HepG2 (cell line): Measurements from ENCODE around the gene NOA1. TPM values are rescaled to one million over a fixed set of nuclear protein-coding genes. Genes with fewer than 3 reads are reported as not detected.
A peak's percentile ranks its signal among the peaks of the same experiment; 100 is the strongest.

Experiments
- ARNT2 ChIP-seq: sonication (generic); formaldehyde crosslinking; IDR thresholded peaks from 2 replicates; pipeline ENCODE4 v1.8.0; 2022; ENCODE audit warnings: mild to moderate bottlenecking, low read depth, missing genetic modification reagents, moderate library complexity
- ATF7-NPFF ChIP-seq: sonication (generic); formaldehyde crosslinking; IDR thresholded peaks from 2 replicates; pipeline ENCODE4 v1.8.1; 2023; ENCODE audit warnings: mild to moderate bottlenecking, low read depth, missing genetic modification reagents, moderate library complexity
- CBX2 ChIP-seq, 2 experiments: fragments of 200-600 bp in 1 of 2; sonication (generic); formaldehyde crosslinking in 1 of 2; IDR thresholded peaks; 2 replicates each; pipeline versions ENCODE4 v1.7.0 to v1.8.1; 2018 to 2022; ENCODE audit warnings: low read depth in 2 of 2, low read length in 1 of 2, mild to moderate bottlenecking in 1 of 2, missing genetic modification reagents in 1 of 2
- CREM ChIP-seq, 2 experiments: sonication (generic) in 1 of 2; formaldehyde crosslinking in 1 of 2; IDR thresholded peaks; 2 replicates each; pipeline versions ENCODE4 v1.4.0 to v1.6.1; 2016 to 2020; ENCODE audit warnings: antibody characterized with exemption in 1 of 2, mild to moderate bottlenecking in 1 of 2, missing genetic modification reagents in 1 of 2
- FOXM1 ChIP-seq: sonication (generic); formaldehyde crosslinking; IDR thresholded peaks from 2 replicates; pipeline ENCODE4 v1.5.0; 2020; ENCODE audit warnings: missing genetic modification reagents
- HMG20A ChIP-seq: IDR thresholded peaks from 2 replicates; pipeline ENCODE4 v1.6.1; 2016; ENCODE audit warnings: borderline replicate concordance
- MATR3 ChIP-seq: sonication (generic); formaldehyde crosslinking; IDR thresholded peaks from 2 replicates; pipeline ENCODE4 v1.4.0; 2020; ENCODE audit warnings: missing genetic modification reagents
- MIXL1 ChIP-seq: IDR thresholded peaks from 2 replicates; pipeline ENCODE4 v1.6.1; 2016
- MTF1 ChIP-seq: sonication (generic); formaldehyde crosslinking; IDR thresholded peaks from 2 replicates; pipeline ENCODE4 v1.5.0; 2020; ENCODE audit warnings: missing genetic modification reagents
- PAWR ChIP-seq: sonication (generic); formaldehyde crosslinking; IDR thresholded peaks from 2 replicates; pipeline ENCODE4 v1.4.0; 2020; ENCODE audit warnings: missing genetic modification reagents, mild to moderate bottlenecking, borderline replicate concordance
- SP4 ChIP-seq: sonication (generic); formaldehyde crosslinking; IDR thresholded peaks from 2 replicates; pipeline ENCODE4 v1.8.1; 2023; ENCODE audit warnings: mild to moderate bottlenecking, missing genetic modification reagents
- SSRP1 ChIP-seq: IDR thresholded peaks from 2 replicates; pipeline ENCODE4 v1.6.1; 2016; ENCODE audit warnings: control low read depth
- ZNF672 ChIP-seq: sonication (generic); formaldehyde crosslinking; IDR thresholded peaks from 2 replicates; pipeline ENCODE4 v1.8.1; 2022; ENCODE audit warnings: missing genetic modification reagents
- polyA plus RNA-seq, 8 experiments: library from polyadenylated mRNA; depleted of rRNA in 3 of 8; stranded (reverse) in 7 of 8; unstranded in 1 of 8; fragments of >200 nt; fragmentation: Illumina TruSeq in 4 of 8; extraction: Trizol in 4 of 8; gene quantifications; 2 replicates each; pipeline versions ENCODE4 v1.2.1 to v1.2.3, GENCODE V29; 2011 to 2016; ENCODE audit warnings: low read depth in 4 of 8, missing spikeins in 1 of 8, mixed read lengths in 1 of 8; ENCODE audit not compliant: insufficient read depth in 1 of 8
- total RNA-seq, 5 experiments: library from RNA; depleted of rRNA; stranded (reverse); fragments of >200 nt; fragmentation: Illumina TruSeq; extraction: Trizol; gene quantifications; 2 replicates each; pipeline ENCODE4 v1.2.3, GENCODE V29; 2016; ENCODE audit warnings: low read depth in 1 of 5
- TF ChIP-seq, protein P1 (sequence below): sonication (generic); formaldehyde crosslinking; IDR thresholded peaks from 2 replicates; pipeline ENCODE4 v1.4.0; 2020; ENCODE audit warnings: missing genetic modification reagents, mild to moderate bottlenecking, borderline replicate concordance
- TF ChIP-seq, protein P2 (sequence below): sonication (generic); formaldehyde crosslinking; IDR thresholded peaks from 2 replicates; pipeline ENCODE4 v1.5.0; 2020; ENCODE audit warnings: missing genetic modification reagents
- TF ChIP-seq, protein P3 (sequence below): sonication (generic); formaldehyde crosslinking; IDR thresholded peaks from 2 replicates; pipeline ENCODE4 v1.5.1; 2020; ENCODE audit warnings: mild to moderate bottlenecking, moderate library complexity, missing genetic modification reagents
- TF ChIP-seq, protein P4 (sequence below): sonication (generic); formaldehyde crosslinking; IDR thresholded peaks from 2 replicates; pipeline ENCODE4 v1.5.0; 2020; ENCODE audit warnings: missing genetic modification reagents, mild to moderate bottlenecking, borderline replicate concordance
- TF ChIP-seq, protein P5 (sequence below): sonication (generic); formaldehyde crosslinking; IDR thresholded peaks from 2 replicates; pipeline ENCODE4 v1.4.0; 2020; ENCODE audit warnings: mild to moderate bottlenecking, missing genetic modification reagents
- TF ChIP-seq, protein P6 (sequence below): sonication (generic); formaldehyde crosslinking; conservative IDR thresholded peaks from 2 replicates; pipeline ENCODE4 v1.4.0; 2020; ENCODE audit warnings: mild to moderate bottlenecking, missing genetic modification reagents, moderate library complexity

The NOA1 gene
- total and polyA plus RNA-seq, 2 of the 13 experiments (the other 11 are each of a cell fraction or from before 2014, with no cell fraction given), result 17.3 to 19.0 TPM

DNA sequence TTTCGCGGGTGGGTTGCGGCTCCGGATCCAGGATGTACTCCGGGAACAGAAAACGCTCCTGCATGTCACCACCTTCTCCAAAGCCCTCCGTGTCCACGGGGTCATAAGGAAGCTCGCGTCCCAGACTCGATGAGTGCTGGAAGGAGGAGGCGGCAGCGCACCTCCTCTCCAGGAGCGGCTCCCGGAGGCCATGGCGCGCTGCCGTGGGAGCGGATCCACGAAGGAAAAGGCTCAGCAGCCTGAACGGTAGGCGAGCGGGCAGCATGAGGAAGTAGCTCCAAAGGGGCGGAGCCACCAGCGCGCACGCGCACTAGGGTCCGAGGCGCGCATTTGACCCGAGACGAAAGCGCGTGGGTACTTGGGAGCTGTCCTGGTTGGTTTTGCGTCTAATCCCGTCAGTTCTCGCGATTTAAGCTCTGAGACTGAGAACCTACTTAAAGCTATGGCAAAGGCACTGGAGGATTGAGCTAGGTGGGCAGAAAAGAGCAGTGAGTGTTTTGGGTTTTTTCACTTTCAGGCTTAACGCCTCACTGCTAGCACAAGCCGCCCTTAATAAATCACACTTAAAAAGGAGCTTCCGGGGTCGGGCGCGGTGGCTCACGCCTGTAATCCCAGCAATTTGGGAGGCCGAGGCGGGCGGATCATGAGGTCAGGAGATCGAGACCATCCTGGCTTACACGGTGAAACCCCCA, at the start of gene NOA1 (continued):
- TF ChIP-seq, protein P1, sequence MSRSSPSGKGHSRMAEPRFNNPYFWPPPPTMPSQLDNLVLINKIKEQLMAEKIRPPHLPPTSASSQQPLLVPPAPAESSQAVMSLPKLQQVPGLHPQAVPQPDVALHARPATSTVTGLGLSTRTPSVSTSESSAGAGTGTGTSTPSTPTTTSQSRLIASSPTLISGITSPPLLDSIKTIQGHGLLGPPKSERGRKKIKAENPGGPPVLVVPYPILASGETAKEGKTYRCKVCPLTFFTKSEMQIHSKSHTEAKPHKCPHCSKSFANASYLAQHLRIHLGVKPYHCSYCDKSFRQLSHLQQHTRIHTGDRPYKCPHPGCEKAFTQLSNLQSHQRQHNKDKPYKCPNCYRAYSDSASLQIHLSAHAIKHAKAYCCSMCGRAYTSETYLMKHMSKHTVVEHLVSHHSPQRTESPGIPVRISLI, result no peak
- TF ChIP-seq SP4 (CRISPR knock-in tag) (no peak), ZNF672 (no peak), HMG20A (CRISPR knock-in tag) (no peak), FOXM1 (CRISPR knock-in tag) (no peak), SSRP1 (no peak), CBX2 (IDR thresholded peaks at IDR 0.05; ENCODE audit: low read depth, low read length) (no peak), CBX2 (CRISPR knock-in tag; IDR thresholded peaks at IDR 0.05; ENCODE audit: low read depth) (no peak), PAWR (CRISPR knock-in tag) (no peak), CREM (IDR thresholded peaks at IDR 0.05) (peak; percentile 72), CREM (CRISPR knock-in tag; IDR thresholded peaks at IDR 0.05) (no peak), MATR3 (CRISPR knock-in tag) (no peak), ATF7-NPFF (CRISPR knock-in tag) (0 out of 2 replicates have a peak, but pooled peaks have one; percentile 33), MIXL1 (CRISPR knock-in tag) (no peak), ARNT2 (CRISPR knock-in tag) (no peak), MTF1 (CRISPR knock-in tag) (no peak)
- TF ChIP-seq, protein P2, sequence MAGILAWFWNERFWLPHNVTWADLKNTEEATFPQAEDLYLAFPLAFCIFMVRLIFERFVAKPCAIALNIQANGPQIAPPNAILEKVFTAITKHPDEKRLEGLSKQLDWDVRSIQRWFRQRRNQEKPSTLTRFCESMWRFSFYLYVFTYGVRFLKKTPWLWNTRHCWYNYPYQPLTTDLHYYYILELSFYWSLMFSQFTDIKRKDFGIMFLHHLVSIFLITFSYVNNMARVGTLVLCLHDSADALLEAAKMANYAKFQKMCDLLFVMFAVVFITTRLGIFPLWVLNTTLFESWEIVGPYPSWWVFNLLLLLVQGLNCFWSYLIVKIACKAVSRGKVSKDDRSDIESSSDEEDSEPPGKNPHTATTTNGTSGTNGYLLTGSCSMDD, result no peak
- TF ChIP-seq, protein P3, sequence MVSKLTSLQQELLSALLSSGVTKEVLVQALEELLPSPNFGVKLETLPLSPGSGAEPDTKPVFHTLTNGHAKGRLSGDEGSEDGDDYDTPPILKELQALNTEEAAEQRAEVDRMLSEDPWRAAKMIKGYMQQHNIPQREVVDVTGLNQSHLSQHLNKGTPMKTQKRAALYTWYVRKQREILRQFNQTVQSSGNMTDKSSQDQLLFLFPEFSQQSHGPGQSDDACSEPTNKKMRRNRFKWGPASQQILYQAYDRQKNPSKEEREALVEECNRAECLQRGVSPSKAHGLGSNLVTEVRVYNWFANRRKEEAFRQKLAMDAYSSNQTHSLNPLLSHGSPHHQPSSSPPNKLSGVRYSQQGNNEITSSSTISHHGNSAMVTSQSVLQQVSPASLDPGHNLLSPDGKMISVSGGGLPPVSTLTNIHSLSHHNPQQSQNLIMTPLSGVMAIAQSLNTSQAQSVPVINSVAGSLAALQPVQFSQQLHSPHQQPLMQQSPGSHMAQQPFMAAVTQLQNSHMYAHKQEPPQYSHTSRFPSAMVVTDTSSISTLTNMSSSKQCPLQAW, result peak; percentile 64
- TF ChIP-seq, protein P4, sequence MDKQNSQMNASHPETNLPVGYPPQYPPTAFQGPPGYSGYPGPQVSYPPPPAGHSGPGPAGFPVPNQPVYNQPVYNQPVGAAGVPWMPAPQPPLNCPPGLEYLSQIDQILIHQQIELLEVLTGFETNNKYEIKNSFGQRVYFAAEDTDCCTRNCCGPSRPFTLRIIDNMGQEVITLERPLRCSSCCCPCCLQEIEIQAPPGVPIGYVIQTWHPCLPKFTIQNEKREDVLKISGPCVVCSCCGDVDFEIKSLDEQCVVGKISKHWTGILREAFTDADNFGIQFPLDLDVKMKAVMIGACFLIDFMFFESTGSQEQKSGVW (CRISPR knock-in tag), result no peak
- TF ChIP-seq, protein P5, sequence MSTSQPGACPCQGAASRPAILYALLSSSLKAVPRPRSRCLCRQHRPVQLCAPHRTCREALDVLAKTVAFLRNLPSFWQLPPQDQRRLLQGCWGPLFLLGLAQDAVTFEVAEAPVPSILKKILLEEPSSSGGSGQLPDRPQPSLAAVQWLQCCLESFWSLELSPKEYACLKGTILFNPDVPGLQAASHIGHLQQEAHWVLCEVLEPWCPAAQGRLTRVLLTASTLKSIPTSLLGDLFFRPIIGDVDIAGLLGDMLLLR (CRISPR knock-in tag), result peak; percentile 77; the same call in 1 of the 2 replicates
- TF ChIP-seq, protein P6, sequence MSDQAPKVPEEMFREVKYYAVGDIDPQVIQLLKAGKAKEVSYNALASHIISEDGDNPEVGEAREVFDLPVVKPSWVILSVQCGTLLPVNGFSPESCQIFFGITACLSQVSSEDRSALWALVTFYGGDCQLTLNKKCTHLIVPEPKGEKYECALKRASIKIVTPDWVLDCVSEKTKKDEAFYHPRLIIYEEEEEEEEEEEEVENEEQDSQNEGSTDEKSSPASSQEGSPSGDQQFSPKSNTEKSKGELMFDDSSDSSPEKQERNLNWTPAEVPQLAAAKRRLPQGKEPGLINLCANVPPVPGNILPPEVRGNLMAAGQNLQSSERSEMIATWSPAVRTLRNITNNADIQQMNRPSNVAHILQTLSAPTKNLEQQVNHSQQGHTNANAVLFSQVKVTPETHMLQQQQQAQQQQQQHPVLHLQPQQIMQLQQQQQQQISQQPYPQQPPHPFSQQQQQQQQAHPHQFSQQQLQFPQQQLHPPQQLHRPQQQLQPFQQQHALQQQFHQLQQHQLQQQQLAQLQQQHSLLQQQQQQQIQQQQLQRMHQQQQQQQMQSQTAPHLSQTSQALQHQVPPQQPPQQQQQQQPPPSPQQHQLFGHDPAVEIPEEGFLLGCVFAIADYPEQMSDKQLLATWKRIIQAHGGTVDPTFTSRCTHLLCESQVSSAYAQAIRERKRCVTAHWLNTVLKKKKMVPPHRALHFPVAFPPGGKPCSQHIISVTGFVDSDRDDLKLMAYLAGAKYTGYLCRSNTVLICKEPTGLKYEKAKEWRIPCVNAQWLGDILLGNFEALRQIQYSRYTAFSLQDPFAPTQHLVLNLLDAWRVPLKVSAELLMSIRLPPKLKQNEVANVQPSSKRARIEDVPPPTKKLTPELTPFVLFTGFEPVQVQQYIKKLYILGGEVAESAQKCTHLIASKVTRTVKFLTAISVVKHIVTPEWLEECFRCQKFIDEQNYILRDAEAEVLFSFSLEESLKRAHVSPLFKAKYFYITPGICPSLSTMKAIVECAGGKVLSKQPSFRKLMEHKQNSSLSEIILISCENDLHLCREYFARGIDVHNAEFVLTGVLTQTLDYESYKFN (CRISPR knock-in tag), result no peak
